Subcutaneous adipose tissue (tissue), 4 donors: ENCODE data around the gene ATF5. TPM values are rescaled to one million over a fixed set of nuclear protein-coding genes. Genes with fewer than 3 reads are reported as not detected.

Experiments
- total RNA-seq, 4 donors: library from RNA; depleted of rRNA; stranded (reverse); fragments of >200 nt; gene quantifications; one replicate each; pipeline ENCODE4 v1.1.0, GENCODE V29; 2016
- TF ChIP-seq, protein P1 (sequence below): fragments of 450-650 bp; IDR thresholded peaks from one replicate; pipeline ENCODE4 v1.5.1; 2016; ENCODE audit warnings: low read depth, mild to moderate bottlenecking, control low read depth, antibody characterized with exemption, moderate library complexity

The ATF5 gene
- total RNA-seq, 4 donors from 2014 or later: 10.9 to 41.6 (median 17.6) TPM

DNA sequence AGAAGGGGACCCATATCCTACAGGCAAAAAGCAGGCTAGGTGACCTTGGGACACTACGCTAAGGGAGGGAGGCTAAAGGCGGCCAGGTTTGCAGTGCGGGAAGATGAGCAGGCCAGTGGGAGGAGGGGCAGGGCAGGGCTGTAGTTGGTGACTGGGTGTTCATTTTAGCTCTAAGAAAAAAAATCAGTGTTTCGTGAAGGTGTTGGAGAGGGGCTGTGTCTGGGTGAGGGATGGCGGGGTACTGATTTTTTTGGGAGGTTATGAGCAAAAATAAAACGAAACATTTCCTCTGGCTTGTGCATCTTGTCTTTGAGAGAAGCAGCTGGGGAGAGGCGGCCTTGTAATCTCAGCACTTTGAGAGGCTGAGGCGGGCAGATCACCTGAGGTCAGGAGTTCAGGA lies 4.6 kb downstream of the ATF5 start:
- TF ChIP-seq, protein P1, sequence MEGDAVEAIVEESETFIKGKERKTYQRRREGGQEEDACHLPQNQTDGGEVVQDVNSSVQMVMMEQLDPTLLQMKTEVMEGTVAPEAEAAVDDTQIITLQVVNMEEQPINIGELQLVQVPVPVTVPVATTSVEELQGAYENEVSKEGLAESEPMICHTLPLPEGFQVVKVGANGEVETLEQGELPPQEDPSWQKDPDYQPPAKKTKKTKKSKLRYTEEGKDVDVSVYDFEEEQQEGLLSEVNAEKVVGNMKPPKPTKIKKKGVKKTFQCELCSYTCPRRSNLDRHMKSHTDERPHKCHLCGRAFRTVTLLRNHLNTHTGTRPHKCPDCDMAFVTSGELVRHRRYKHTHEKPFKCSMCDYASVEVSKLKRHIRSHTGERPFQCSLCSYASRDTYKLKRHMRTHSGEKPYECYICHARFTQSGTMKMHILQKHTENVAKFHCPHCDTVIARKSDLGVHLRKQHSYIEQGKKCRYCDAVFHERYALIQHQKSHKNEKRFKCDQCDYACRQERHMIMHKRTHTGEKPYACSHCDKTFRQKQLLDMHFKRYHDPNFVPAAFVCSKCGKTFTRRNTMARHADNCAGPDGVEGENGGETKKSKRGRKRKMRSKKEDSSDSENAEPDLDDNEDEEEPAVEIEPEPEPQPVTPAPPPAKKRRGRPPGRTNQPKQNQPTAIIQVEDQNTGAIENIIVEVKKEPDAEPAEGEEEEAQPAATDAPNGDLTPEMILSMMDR: no peak

DNA sequence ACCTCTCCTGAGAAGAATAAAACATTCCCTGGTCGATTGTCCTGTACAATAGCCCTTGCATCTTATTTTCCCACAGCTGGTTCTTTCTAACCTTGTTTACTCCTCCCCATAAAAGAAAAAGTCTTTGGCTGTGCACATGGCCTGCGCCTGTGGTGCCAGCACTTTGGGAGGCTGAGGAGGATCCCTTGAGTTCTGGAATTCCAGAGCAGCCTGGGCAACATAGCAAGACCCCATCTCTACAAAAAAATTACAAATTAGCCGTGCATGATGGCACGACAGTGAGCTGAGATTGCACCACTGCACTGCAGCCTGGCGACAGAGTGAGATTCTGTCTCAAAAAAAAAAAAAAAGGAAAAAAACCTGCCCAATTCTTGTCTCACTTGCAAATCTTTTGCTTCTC lies 7.5 kb downstream of the ATF5 start:
- TF ChIP-seq, protein P1: no peak

DNA sequence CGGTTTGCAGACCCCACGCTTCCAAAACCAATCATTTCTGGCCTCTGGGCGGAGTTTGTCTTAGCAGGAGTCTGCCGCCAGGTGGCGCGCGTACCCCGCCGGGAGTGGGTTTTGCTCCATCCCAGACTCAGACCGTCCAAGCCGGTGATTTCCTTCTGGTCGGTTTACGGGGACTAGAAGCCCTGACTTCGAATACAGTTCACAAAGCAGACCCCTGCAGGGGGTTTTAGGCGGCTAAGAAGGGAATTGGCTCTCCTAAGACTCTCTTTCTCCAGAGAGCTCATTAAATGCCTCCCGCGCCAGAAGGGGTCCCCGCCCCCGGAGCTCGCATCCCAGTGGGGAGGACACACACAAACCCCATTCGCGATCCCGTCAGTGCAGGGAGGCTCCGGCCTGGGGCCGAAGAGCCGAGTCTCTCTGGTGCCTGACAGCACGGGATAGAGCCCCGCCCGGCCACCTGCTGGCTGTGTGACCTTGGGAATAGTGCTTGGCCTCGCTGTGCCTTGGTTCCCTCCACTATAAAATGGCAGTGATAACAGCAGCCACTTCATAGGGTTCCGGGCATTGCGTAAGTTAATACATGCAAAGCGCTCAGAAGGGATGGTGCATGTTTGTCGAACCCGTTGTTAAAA lies 8.9 kb downstream of the ATF5 start:
- TF ChIP-seq, protein P1: no peak

DNA sequence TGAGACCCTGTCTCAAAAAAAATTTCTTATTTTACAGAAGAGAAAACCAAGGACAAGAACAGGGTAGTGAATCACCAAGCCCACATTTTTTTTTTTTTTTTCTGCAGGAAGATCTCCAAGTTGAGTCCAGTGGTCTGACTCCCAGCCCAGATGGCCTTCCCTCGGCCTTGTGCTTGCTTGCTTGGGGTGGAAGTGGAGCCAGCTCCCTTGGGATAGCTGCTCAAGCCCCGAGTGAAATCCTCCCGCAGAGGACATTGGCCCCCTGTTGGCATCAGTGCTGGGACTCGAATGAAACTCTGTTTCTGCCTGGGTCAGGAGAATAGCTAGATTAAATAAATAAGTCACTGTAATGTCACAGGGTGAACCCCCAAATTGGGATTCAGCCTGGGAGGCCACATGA lies 9.7 kb downstream of the ATF5 start:
- TF ChIP-seq, protein P1: no peak

DNA sequence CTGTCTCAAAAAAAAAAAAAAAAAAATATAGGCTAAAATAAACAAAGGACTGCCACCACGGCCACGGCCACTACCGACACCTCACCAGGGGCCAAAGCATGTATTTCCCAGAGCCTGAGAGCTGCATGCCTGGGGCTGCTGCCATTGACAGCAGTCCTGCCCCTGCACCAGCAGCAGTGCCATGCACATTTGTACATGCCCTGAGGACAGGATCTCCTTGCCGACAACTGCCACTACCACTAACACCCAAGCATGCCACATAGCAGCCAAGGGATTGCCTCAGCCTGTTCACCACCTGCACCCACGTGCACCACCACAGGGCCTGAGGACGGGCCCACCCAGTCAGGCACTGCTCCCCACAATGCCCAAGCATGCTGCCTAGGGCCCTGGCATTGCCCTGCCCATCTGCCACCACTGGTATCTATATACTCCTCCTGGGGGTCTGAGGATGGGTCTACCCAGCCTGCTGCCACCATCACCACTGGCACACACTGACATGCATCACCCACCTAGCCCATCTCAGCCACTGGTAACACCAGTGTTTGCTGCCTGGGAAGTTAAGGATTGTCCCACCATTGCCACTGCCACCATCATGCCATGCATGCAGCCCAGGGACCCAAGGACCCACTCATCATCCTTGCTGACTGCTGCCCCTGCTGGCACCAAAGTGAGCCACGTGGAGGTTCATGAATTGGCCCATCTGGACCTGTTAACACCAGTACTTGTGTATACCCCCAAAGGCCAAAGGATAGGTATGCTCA lies 10.9 kb downstream of the ATF5 start:
- TF ChIP-seq, protein P1: no peak

DNA sequence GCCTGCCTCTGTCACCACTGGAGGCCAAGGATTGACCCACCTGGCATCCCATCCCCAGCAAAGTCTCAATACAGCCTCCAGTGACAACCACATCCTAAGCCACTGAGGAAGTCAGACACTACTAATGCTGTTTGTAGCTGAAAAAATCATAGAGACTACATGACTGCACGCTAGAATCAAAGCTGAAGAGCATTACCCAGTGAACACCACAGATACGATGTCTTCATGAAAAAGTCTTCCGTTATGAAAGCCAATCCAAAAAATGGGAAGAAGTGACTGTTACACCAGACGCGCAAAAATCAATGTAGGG lies 11.4 kb downstream of the ATF5 start:
- TF ChIP-seq, protein P1: no peak

DNA sequence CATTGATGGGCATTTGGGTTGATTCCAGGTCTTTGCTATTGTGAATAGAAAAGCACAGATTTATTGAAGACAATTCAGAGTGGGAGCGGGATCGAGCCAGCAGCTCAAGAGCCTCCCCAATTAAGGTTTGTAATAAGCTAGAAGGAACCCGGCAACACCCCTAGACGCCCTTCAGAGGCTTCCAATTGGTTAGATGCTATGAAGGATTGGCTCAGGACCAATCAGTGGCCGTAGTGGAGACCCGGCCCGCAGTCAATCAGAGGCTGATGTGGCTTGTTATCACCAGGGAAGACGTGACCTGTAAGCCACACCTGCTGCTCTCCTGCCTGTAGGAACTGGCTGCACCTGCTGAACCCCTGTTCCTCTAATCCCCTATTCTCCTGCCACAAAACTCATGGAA lies 17.4 kb downstream of the ATF5 start:
- TF ChIP-seq, protein P1: no peak
